ENCODE data around the gene GRIK4.
"Not testable (repeated sequence)": the region's sequence is repeated elsewhere in the genome, so short reads cannot be mapped to it uniquely, and the experiment has no call there.

Gene GRIK4

DNA sequence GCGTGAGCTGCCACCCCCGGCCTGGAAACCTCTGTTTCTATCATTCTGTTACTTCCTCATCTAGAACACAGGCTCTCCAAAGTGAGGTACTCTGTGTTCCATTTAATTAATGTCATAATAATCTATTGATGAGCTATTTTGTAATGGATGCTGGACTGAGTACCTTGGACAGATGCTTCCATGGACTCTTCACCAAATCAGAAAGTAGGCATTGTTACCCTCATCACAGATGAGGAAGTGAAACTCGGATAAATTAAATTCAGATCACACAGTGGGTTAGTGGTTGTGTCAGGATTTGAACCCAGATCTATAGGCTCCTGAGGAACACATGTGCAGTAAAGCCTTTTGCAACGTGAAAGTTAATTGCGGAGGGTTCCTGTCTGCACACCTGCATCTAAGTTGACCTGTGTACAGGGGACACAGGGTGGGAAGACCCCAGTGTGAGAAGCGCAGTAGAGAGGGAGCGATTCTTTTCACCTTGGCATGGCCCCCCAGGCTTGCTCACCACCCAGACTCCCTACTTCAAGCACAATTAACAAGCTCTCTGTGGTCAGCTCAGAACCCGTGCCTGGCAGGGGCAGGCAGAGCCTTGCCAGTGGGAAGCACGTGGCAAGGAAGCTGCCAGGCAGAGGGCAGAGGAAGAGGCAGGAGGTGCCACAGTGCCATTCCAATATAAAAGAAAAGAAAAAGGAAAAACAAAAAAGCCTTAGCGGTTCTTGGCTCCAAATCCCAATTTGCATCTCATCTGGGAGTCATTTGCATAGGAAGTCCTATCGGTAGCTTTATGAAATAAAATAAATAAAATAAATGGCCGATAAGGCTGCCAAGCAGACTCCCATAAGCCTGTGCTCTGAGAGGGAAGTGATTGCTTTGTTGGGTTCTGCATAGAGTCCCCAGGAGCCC lies 239.3 kb downstream of the GRIK4 start:
- no peak for DNase-seq

DNA sequence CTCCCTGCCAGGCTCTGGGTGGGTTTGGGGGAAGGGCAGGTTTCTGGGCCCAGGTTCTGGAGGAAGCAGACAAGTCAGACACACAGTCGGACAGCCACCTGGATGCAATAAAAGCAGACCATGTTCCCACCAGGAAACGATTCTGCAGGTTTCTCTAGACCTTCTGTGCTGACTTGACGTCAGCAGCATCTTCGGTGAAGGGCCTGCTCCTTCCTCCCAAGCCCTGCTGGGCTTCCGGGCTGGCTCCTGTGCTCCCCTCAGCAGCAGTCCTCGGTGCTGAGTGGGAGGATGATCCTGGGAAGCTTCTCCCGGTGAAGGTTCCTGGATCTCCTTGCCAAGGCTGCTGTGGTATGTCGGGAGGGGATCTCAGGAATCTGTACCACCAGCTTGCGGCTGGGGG lies 240.0 kb downstream of the GRIK4 start:
- no peak for DNase-seq

DNA sequence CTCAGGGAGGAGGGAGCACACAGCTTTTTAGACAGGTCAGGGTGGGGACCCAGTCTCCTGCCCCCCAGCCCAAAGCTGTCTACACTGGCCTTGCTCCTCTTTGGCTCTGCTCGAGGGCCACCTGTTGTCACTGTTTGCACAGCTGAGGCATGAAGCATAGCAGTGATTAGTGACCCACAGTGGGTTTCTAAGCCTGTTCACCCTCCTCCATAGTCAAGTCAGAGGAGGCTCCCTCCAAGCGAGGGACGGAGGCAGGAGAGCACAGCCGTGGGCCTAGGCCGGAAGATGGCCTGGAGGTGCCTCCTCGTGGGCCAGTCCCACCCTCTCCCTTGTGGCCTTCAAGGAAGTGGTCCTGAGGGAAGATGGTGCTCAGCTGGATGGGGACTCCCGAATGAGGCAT lies 241.1 kb downstream of the GRIK4 start:
- DNase-seq = no peak

DNA sequence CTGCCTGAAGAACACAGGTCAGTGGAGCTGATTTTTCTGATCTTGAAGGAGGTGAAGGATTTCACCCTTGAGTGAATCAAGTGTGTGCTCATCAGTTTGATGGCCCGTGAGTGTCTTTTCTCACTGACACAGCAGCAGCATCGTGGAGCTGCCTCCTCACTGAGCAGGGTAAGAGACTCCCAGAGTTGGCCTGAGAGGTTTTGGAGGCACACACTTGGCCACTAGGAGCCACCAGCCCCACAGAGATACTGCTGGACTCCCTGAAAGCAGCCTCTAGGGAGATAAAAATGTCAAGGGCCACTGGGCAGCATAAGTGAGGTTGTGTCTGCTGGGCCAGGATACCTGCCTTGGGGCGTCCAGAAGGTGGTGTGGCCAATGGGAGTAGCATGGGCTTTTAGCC lies 245.4 kb downstream of the GRIK4 start:
- DNase-seq = no peak

DNA sequence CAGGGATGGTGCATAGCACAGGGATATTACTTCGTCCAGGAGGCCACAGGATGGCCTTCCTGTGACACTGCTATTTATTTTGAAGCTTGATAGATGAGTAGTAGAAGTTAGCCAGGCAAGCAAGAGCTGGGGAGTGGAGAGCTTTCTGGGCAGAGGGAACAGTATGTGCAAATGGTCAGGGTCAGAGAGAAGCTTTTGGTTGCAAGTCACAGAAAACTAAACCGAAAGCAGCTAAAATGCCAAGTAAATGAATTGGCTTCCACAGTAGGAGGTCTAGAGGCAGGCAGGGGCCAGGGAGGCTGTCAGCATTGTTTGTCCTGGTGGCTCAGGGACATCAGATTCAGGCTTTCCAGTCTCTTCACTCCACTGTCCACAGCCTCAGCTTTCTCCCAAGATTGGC lies 247.5 kb downstream of the GRIK4 start:
- no peak for DNase-seq

DNA sequence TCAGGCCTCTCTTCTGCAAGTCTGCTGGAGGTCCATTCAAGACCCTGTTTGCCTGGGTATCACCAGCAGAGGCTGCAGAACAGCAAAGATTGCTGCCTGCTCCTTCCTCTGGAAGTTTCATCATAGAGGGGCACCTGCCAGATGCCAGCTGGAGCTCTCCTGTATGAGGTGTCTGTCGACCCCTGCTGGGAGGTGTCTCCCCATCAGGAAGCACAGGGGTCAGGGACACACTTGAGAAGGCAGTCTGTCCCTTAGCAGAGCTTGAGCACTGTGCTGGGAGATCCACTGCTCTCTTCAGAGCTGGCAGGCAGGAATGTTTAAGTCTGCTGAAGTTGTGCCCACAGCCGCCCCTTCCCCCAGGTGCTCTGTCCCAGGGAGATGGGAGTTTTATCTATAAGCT lies 254.2 kb downstream of the GRIK4 start:
- DNase-seq = not testable (repeated sequence)

DNA sequence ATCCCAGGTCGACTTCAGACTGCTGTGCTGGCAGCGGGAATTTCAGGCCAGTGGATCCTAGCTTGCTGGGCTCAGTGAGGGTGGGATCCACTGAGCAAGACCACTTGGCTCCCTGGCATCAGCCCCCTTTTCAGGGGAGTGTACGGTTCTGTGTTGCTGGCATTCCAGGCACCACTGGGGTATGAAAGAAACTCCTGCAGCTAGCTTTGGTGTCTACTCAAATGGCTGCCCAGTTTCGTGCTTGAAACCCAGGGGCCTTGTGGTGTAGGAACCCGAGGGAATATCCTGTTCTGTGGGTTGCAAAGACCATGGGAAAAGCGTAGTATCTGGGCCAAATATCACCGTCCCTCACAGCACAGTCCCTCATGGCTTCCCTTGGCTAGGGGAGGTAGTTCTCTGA lies 254.8 kb downstream of the GRIK4 start:
- DNase-seq = no peak

DNA sequence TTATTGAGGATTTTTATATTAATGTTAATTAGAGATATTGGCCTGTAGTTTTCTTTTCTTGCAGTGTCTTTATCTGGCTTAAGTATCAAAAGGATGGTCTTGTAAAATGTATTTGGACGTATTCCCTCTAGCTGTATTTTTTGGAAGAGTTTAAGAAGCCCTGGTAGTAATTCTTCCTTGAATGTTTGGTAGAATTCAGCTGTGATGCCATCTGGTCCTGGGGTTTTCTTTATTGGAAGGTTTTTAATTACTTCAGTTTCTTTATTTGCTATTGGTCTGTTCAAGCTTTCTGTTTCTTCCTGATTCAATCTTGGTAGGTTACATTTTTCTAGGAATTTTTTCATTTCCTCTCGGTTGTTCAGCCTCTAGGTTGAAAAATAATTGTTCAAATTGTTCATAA lies 257.4 kb downstream of the GRIK4 start:
- DNase-seq = no peak

DNA sequence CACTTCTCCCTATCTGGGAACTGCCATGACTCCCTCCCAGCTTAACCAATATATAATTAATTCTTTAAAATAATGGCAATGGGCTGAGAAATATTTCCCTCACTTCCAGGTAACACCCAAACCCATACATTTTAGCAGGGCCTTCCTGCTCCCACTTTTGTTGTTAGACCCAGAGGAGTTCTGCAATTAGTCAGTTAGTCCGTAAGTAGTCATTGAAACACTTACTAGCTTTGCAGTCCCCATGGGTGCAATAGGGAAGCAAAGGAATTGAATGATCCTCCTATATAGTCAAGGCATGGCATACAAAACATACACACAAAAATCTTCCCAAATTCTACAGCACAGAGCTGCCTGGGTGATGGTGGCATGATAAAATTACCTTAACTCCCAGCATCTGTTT lies 258.4 kb downstream of the GRIK4 start:
- DNase-seq = no peak

DNA sequence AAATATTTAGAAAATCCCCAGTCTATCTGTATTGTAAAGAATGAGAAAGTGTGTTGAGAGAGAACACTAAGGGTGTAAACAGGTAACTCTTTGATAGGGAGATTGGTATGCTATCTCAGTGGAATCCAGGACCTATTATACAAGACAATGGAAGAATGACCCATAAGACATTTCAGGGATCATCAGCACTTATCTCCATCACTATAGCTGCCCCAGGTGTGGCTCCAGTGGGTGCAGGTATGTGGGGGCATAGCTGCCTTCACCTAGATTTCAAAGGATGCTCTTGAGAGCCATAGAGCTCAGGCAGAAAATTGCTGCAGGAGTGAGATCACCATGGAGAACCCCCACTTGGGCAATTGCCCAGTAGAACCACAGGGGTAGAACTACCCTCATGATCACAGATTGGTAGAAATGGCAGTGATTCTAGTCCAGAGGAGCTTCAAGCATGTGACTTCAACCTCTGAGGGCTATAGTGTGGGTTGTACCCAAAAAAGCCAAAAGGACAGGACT lies 260.1 kb downstream of the GRIK4 start:
- DNase-seq = no peak

DNA sequence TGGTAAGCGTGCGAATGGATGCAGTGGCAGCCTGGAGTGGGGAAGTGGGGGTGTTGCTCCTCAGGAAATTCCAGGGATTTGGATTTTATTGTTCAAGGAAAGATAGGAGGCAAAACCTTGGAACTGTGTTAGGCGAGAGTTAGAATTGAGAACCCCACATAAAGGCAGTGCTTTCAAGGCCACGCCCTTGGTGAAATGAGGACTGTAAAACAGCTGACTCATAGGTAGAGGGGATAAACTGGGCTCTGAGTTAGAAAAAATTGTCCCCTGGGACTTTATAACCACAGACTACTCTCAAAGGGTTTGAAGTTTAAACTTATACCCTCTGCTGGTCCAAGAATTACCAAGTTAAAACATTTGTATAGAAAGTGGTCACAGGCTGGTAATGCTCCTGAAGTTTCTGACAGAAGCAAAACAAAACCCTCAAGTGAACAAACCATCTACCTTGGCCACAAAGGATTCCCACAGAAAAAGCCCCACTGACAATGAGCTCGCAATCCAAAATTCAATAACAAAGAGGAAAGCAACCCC lies 262.0 kb downstream of the GRIK4 start:
- no peak for DNase-seq

DNA sequence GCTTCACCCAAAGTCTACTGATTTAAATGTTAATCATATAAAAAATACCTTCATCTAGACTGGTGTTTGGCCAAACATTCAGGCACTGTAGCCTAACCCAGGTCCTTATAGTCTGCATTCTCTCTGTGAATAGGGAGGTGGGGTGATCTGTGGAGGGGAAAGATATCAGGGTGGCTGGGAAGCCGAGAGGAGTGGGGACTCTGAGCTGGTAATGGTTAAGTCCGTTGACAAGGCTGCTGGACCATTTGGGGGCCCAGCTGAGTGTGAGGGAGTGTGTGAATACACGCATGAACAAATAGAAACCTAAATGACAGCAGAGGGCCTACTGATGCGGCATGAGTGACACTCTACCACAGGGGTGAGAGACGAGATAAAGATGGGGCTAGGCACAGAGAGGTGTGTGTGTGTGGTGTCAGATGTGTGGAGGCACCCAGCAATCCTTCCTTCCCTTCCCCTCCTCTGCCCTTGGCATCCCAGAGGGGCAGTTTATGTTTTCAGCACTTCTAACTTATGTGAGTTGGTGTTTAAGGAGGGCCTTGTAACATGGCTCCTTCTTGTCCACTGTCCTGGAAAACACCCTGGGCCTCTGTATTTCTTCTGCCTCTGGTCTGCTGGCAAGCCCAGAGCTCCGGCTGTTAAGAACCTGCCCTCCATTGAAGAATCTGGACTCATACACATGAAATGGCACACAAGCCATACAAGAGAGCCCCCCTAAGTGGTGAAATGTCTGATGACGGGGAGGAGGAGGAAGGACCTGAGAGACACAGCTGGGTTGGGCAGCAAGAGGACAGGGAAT lies 263.2 kb downstream of the GRIK4 start:
- no peak for DNase-seq

DNA sequence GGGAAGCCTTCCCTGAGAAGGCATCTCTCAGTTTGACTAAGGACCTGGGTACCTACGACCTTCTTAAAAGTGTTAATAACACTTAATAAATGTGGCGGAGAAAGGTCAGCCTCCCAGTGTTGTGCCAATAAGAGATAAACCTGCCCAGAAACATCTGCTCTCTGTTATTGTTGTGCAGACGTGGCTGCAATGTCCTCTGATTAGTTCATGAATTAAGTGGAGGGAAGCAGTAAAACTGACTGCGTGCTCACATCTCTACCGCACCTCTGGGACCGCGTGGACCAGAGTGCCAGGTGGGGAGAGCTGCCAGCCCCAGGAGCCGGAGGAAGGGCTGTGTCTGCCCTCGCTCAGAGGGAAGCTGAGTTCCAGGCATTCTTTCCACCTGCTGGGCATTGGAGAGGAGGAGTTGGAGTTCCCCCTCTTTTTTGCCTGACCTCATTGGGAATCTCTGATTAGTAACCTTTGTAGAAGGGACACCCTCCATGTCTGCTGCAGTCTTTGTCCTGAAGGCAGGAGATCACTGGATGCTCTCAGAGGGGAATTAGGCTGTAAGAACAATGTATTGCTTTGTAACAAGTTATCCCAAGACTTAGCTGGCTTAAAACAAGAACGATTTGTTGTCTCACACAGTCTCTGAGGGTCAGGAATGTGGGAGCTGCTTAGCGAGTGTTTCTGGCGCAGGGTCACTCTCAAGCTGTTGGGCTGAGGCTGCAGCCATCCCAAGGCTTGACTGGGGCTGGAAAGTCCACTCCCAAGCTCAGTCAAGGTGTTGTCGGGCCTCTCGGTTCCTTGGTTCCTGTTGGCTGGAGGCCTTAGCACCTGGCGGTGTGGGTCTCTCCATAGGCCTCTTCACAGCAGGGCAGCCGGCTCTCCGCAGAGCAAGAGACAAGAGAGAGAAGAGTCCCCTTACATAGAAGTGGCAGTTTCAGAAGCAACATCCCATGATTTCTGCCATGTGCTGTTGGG lies 264.7 kb downstream of the GRIK4 start:
- no peak for DNase-seq

DNA sequence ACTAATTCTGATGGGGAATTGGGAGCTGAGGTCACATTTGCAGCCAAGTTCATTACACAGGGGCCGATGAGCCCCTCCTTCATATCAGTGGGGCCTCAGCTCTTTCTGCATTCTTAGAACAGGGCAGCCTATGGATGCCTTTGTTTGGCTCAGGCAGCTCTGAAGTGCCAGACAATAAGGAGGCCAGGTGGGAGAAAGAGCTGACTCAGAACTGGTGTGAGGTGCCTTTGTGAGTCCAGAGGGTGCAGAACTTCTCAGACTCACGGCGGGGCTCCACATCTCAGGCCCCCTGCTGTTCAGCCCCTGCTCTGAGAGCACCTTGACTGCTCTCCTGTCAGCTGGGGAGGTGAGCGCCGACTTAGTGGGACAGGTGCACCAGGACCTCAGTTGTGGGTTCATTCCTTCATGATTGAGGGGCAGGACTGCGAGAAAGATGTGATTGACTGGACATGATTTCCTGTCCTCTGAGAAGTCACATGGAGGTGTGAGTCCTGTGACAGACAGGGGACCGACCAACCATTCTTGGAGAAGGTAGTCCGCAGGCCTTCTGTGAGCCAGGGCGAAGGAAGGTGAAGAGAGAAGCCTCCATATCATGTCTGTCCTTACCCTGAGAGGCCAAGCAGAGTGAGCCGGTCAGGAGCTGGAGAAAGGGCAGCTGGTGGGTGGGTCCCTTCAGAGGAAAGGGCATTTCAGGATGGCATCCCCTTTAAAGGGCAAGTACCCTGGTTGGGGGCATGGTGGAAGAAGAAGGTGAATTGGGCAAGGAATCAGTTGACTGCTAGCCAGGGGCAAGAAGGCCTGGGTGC lies 267.3 kb downstream of the GRIK4 start:
- DNase-seq = no peak

DNA sequence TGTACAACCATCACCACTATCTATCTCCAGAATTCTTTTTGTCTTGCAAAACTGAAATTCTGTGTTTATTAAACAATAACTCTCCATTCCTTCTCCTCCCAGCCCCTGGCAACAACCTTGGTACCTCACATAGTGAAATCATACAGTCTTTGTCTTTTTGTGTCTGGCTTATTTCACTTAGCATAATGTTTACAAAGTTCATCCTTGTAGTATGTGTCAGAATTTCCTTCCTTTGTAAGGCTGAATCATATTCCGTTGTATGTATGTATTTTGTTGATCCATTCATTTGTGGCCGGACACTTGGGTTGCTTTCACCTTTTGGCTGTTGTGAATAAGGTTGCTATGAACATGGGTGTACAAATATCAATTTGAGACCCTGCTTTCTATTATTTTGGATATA lies 268.7 kb downstream of the GRIK4 start:
- no peak for DNase-seq

DNA sequence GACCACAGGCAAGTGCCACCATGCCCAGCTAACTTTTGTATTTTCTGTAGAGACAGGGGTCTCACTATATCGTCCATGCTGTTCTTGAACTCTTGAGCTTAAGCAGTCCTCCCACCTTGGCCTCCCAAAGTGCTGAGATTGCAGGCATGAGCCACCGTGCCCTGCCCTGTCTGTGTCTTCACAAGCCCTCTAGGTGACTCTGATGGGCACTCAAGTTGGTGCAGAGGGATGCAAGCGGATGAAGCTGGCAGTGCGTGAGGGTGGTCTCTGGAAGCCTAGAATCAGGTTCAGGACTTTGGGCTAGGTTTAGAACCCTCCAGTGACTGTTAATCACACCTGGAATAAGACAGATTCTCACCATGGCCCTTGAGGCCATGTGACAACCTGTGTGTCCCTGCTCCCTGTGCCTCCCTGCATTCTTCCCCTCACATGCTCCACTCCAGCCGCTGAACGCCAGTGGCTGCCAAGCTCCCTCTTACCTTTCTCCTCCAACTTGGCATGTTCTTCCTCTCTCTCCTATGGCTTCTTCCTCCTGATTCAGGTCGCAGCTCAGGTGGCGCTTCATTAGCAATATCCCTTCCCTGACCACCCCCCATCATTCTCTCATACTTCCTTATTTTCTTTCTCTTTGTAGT lies 270.1 kb downstream of the GRIK4 start:
- no peak for DNase-seq

DNA sequence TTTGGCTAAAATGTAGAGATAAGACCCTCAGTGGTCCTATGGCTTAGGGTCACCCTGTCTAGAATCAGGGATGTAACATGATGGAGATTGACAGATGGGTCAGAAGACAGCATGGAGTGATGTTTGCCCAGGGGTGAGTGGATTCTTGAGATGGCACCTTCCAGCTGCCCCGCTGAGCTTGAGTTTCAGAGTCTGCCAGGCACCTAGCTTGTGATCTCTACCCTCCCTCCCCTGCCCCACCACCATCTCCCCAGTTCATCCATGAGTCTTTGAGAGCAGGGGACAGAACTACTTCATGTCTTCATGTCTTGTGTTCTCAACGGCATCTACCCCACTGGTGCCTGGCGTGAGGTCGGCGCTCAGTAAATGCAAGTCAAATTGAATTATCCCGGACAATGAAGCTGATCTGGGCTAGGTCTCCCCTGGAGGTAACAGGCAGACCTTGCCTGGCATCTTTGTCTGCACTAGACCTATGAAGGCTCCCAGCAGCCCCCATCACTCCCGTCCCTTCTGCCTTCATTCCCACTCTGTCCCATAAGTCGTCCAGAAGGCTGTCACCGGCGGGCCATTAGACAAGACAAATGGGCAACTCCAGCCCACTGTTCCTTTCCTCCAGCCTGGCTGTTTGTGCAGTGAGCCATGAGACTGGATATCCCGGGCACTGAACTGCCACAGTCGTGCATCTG lies 273.2 kb downstream of the GRIK4 start:
- no peak for DNase-seq

DNA sequence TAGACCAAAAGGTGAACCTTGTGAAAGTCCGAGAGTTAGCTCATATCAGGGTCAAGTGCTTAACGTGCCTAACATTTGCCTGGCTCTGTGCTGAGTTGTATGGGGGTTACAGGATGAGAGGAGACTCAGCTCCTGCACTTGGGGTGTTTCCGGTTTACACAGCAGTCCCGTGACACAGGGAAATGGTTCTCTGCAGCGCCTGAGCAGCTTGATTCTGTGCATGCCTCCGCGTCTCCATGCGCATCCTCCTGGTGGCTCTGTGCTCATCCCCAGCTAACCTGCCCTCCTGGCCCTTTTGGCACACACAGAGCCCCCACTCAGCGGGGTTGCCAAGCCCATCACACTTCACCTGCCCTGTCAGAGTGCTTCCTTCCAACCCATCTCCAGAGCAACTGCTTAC lies 274.0 kb downstream of the GRIK4 start:
- no peak for DNase-seq

DNA sequence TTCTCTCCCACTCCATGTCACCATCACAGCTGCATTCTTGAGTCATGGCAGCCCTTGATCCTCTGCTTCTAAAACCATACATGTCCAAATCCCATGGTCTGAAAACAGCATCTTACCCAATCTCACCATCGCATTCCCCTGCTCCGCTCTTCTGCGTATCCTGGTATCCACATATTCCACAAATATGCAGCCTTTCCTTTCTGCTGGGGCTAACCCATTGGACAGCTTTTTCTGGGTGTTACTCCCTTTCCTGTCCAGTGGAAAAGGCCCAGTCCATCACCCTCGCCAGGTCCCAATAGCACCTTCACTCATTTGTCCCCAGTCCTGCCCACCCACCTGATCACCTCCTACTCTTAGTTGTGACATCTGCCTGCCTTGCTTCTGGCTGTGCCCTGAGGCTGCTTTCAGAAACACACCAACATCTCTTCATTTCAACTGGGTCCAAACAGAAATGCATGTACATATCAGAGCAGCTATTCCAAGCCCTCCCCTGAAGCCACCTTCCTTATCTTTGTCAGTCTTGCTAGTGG lies 274.7 kb downstream of the GRIK4 start:
- DNase-seq = no peak

DNA sequence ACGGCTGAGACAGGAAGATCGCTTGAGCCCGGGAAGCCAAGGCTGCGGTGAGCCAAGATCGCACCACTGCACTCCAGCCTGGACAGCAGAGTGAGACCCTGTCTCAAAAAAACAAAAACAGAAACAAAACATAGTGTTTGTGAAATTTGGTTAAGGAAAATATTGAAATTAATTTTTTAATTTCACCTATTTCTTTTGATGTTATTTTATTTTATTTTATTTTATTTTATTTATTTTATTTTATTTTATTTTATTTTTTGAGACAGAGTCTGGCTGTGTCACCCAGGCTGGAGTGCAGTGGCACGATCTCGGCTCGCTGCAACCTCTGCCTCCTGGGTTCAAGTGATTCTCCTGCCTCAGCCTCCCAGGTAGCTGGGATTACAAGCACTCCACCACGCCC lies 275.7 kb downstream of the GRIK4 start:
- not testable (repeated sequence) for DNase-seq
